GM23248 (cell line): ENCODE results near the gene TSSK2. TPM values are rescaled to one million over a fixed set of nuclear protein-coding genes. Genes with fewer than 3 reads are reported as not detected.

Experiments
- DNase-seq: peaks from one replicate; pipeline ENCODE4 v3.0.0-alpha.2; 2015
- H2AFZ ChIP-seq: fragments of 200-600 bp; sonication (generic); 2 replicates; pipeline ENCODE4 v1.6.1; 2016; ENCODE audit warnings: antibody characterized with exemption
- H3F3A ChIP-seq: fragments of 200-600 bp; sonication (generic); 2 replicates; pipeline ENCODE4 v1.6.1; 2016; ENCODE audit warnings: mild to moderate bottlenecking, antibody characterized with exemption, mixed run types; ENCODE audit not compliant: insufficient read depth
- H3K27ac ChIP-seq: fragments of 200-600 bp; sonication (generic); 2 replicates; pipeline ENCODE4 v1.5.1; 2016; ENCODE audit warnings: mild to moderate bottlenecking
- H3K27me3 ChIP-seq: fragments of 200-600 bp; sonication (generic); replicated peaks from 2 replicates; pipeline ENCODE4 v1.6.1; 2016; ENCODE audit warnings: mild to moderate bottlenecking; ENCODE audit not compliant: insufficient read depth
- H3K36me3 ChIP-seq: fragments of 200-600 bp; sonication (generic); 2 replicates; pipeline ENCODE4 v1.6.1; 2016; ENCODE audit warnings: low read depth, mild to moderate bottlenecking
- H3K4me1 ChIP-seq: fragments of 200-600 bp; sonication (generic); 2 replicates; pipeline ENCODE4 v1.6.1; 2016; ENCODE audit warnings: mild to moderate bottlenecking; ENCODE audit not compliant: insufficient read depth
- H3K4me2 ChIP-seq: fragments of 200-600 bp; sonication (generic); one replicate; pipeline ENCODE4 v1.6.1; 2016; ENCODE audit warnings: mild to moderate bottlenecking; ENCODE audit not compliant: unreplicated experiment
- H3K4me3 ChIP-seq: fragments of 200-600 bp; sonication (generic); 2 replicates; pipeline ENCODE4 v1.5.1; 2016; ENCODE audit warnings: mild to moderate bottlenecking
- H3K79me2 ChIP-seq: fragments of 200-600 bp; sonication (generic); 2 replicates; pipeline ENCODE4 v1.6.1; 2016; ENCODE audit warnings: mild to moderate bottlenecking; ENCODE audit not compliant: insufficient read depth
- H3K9ac ChIP-seq: fragments of 200-600 bp; sonication (generic); 2 replicates; pipeline ENCODE4 v1.6.1; 2016; ENCODE audit warnings: mild to moderate bottlenecking
- H3K9me2 ChIP-seq: fragments of 200-600 bp; sonication (generic); 2 replicates; pipeline ENCODE4 v1.6.1; 2016; ENCODE audit warnings: mixed run types, mild to moderate bottlenecking, moderate library complexity; ENCODE audit not compliant: insufficient read depth
- H3K9me3 ChIP-seq: fragments of 200-600 bp; sonication (generic); one replicate; pipeline ENCODE4 v1.6.1; 2017; ENCODE audit warnings: low read depth
- H4K20me1 ChIP-seq: fragments of 200-600 bp; sonication (generic); 2 replicates; pipeline ENCODE4 v1.6.0; 2016; ENCODE audit not compliant: insufficient read depth
- EZH2 ChIP-seq: fragments of 200-600 bp; sonication (generic); IDR thresholded peaks from 2 replicates; pipeline ENCODE4 v1.6.1; 2018; ENCODE audit warnings: antibody characterized with exemption, mild to moderate bottlenecking; ENCODE audit not compliant: insufficient read depth, poor library complexity, severe bottlenecking
- EZH2phosphoT487 ChIP-seq: fragments of 200-600 bp; sonication (generic); IDR thresholded peaks from 2 replicates; pipeline ENCODE4 v1.6.1; 2018; ENCODE audit warnings: antibody characterized with exemption, moderate library complexity, mild to moderate bottlenecking, low read depth; ENCODE audit not compliant: insufficient read depth
- WGBS, 2 experiments: methylation state at CpG; one replicate each; pipeline ENCODE4 v1.1.6; 2015 to 2017; ENCODE audit warnings: low lambda C conversion rate in 2 of 2, low coverage in 1 of 2; ENCODE audit errors: missing lambda C conversion rate in 2 of 2; 5-methylcytosine and 5-hydroxymethylcytosine counted together
- in situ Hi-C: fragments of 300-500 bp; cut with MboI; formaldehyde crosslinking; loops from 2 replicates; pipeline ENCODE4 v1.15.0; 2020
- polyA plus RNA-seq: library from polyadenylated mRNA; unstranded; fragments of >200 nt; fragmentation: Nextera tagmentation; extraction: Ambion mirVana; gene quantifications from 2 replicates; pipeline ENCODE4 v1.2.1, GENCODE V29; 2016
- total RNA-seq: library from RNA; depleted of rRNA; stranded (reverse); fragments of >200 nt; shearing (Covaris generic); gene quantifications from 2 replicates; pipeline ENCODE4 v1.2.3, GENCODE V29; 2014

The TSSK2 gene
- total and polyA plus RNA-seq, 2 experiments from 2014 or later, result not detected

DNA sequence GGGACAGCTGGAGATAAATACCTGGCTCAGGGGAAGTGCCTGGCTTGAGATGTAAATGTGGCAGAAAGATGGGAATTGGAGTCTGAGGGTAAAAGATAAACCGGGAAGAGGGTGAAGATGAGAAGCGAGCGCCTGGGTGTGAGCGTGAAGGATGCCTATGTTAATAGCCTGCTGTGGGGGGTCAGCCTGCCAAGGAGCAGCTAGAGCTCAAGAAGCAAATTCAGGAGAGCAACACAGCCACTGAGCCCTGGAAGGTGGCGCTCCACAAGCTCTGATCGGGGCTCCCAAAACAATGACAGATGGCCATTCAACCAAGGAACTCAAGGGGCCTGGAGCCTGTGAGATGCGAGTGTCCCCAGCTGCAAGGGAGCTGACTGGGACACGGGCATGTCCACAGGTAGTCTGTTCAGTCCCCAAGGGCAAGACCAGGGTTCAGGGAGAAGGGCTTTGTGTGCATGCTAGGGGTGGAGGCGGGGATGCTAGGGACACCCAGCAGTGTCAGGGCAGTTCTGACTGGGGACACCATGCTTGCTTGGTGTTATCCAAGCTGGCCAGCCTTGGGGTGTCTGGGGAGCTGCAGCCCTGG, 16.2 kb downstream of the TSSK2 start:
- Histone ChIP-seq H3K9ac (no peak overlapping the region), H3K79me2 (peaks cover 22% of the 10 kb centered on the region), H3K27ac (no peak overlapping the region), H3F3A (no peaks in the 10 kb centered on the region), H3K4me3 (no peak overlapping the region), H3K9me2 (no peaks in the 10 kb centered on the region), H3K9me3 (no peaks in the 10 kb centered on the region), H3K36me3 (no peaks in the 10 kb centered on the region), H3K4me2 (no peak overlapping the region), H2AFZ (no peak overlapping the region), H4K20me1 (no peaks in the 10 kb centered on the region), H3K4me1 (peaks cover 7% of the 10 kb centered on the region), H3K27me3 (peaks cover 36% of the 10 kb centered on the region)
- TF ChIP-seq EZH2 (no peak), EZH2phosphoT487 (no peak)
- no peak for DNase-seq
- in situ Hi-C loops, result no loop called here
- 17% methylated on average over 9 of the region's 9 CpGs for WGBS, 2 experiments

DNA sequence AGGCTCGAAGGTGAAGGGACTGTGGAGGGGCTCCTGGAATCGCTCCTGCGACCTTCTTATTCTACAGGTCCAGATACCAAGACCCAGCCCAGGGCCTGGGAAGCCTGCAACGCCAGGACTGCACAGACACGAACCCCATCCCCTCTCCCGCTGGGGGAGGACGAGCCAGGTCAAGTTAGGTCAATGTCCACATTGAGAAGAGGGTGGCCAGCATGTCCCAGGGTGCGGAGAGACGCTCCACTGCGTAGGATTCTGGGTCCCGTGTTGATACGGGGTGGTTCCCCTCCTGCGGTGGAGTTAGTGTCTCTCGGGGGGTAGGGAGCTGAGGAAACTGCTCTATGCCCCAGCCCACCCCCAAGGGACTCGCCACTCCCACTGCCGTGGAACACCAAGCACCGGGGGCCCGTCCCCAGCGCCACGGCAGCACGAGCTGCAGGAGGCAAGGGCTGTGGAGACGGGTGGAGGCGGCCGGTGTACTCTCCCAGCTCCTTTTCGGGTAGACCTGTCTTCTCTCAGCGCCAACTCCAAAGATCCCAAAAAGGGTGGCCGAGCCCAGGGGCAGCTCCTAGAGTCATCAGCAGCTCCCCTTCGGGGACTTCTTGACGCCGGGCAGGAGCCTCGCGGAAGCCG, 17.4 kb downstream of the TSSK2 start:
- Histone ChIP-seq H3K9me2 (no peaks in the 10 kb centered on the region), H3K4me2 (no peak overlapping the region), H3K27ac (no peak overlapping the region), H3K4me3 (no peak overlapping the region), H2AFZ (no peak overlapping the region), H3F3A (no peaks in the 10 kb centered on the region), H3K36me3 (no peaks in the 10 kb centered on the region), H3K9ac (no peak overlapping the region), H3K27me3 (peaks cover 43% of the 10 kb centered on the region), H3K9me3 (no peaks in the 10 kb centered on the region), H4K20me1 (no peaks in the 10 kb centered on the region), H3K79me2 (peaks cover 9% of the 10 kb centered on the region), H3K4me1 (peaks cover 3% of the 10 kb centered on the region)
- TF ChIP-seq EZH2phosphoT487 (no peak), EZH2 (no peak)
- in situ Hi-C loops, result no loop called here
- 21 to 29% methylated on average over 29 to 31 of the region's 33 CpGs for WGBS, 2 experiments
- DNase-seq, result no peak

DNA sequence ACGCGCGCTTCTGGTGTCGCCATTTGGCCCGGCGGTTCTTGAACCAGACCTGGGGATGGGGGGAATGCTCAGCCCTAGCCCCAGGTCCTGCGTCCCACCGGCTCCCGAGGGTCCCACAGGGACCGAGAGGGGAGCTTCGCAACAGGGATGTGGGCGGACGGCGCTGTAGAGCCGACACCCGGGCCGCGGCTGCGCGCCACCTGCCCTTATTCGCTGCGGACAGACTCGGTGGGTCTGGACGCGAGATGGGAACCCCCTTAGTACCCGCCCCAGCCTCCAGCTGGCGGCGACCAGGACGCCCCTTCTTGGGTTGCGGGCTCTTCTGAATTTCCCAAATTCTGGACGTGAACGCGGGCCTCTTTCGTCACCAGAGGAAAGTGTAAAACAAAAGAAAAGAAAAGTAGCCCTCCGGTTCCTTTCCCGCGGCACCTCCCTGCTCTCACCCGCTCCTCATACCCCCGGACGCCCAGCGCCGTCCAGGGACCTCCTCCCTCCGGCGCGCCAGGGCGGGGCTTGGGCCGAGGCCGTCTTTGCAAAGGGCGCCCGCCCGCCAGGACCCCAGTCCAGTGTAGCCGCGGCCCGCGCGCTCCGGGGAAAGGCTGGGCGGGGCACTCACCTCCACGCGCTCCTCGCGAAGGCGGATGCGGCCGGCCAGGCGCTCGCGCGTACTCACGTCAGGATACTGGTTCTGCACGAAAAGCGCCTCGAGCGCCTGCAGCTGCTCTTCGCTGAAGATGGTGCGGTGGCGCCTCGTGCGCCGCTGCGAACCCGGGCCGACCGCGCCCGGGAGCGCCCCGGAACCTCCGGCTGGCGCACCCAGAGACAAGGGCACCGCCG, 18.2 kb downstream of the TSSK2 start:
- in situ Hi-C loops, result no loop called here

DNA sequence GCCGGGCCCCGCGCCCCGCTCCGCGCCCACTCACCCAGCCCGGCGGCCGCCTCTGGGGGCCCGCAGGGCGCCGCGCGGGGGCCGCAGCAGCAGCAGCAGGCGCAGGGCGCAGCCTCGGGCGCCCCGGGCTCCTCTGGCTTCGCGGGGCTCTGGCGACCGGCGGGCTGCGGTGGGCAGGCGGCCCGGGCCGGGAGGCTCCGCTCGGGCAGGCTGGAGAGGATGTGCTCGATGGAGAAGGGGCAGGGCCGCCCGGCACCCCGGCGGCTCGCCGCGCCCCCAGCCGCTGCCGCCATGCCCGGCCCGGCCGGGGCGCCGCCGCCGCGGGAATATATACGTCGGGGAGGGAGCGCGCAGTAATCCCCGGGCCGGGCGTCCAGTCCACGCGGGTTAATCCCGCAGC, 18.9 kb downstream of the TSSK2 start, which contains the start of gene GSC2:
TSS of gene GSC2 (minus strand) at position 302 of the 400 bp plus-strand sequence. CDS start at position 293, 9 bp downstream.
- no peaks in the 10 kb centered on the region for H3K36me3 ChIP-seq
- DNase-seq, result no peak
- 3% methylated on average over 6 to 28 of the region's 59 CpGs for WGBS, 2 experiments
- H3K9me3 ChIP-seq, result no peaks in the 10 kb centered on the region
- no peak within 1 kb of the TSS for H3K4me2 ChIP-seq
- no peaks in the 10 kb centered on the region for H3F3A ChIP-seq
- H3K9me2 ChIP-seq, result no peaks in the 10 kb centered on the region
- peaks cover 48% of the 10 kb centered on the region for H3K27me3 ChIP-seq
- in situ Hi-C loops, result no loop called here
- H4K20me1 ChIP-seq, result no peaks in the 10 kb centered on the region
- no peak within 1 kb of the TSS for H2AFZ ChIP-seq
- no peak within 1 kb of the TSS for H3K9ac ChIP-seq
- H3K27ac ChIP-seq, result no peak within 1 kb of the TSS
- H3K4me1 ChIP-seq, result no peaks in the 10 kb centered on the region
- no peaks in the 10 kb centered on the region for H3K79me2 ChIP-seq
- TF ChIP-seq EZH2phosphoT487 (no peak), EZH2 (no peak)
- H3K4me3 ChIP-seq, result no peak within 1 kb of the TSS

More for the DNA sequence above, 18.2 kb downstream of the TSSK2 start:
- Histone ChIP-seq H3K27me3 (peaks cover 48% of the 10 kb centered on the region), H3F3A (no peaks in the 10 kb centered on the region), H3K9me3 (no peaks in the 10 kb centered on the region), H2AFZ (no peak overlapping the region), H3K36me3 (no peaks in the 10 kb centered on the region), H3K27ac (no peak overlapping the region), H3K9ac (no peak overlapping the region), H3K79me2 (peaks cover 2% of the 10 kb centered on the region), H3K4me2 (no peak overlapping the region), H3K4me3 (no peak overlapping the region), H3K4me1 (no peaks in the 10 kb centered on the region), H3K9me2 (no peaks in the 10 kb centered on the region), H4K20me1 (no peaks in the 10 kb centered on the region)
- TF ChIP-seq EZH2phosphoT487 (no peak), EZH2 (peak; percentile 82)
- peak; percentile 31 for DNase-seq
- 5 to 6% methylated on average over 71 to 84 of the region's 92 CpGs for WGBS, 2 experiments
